ENCODE data around the gene RTF1. TPM values are rescaled to one million over a fixed set of nuclear protein-coding genes. Genes with fewer than 3 reads are reported as not detected.

RTF1 gene
- polyA plus RNA-seq (2012; rRNA removed), result 27.8 and 32.4 TPM in 2 replicates
- polyA plus RNA-seq (2012; cell fraction: cytosol; rRNA removed), result 33.3 and 33.5 TPM in 2 replicates
- 16.7 and 30.3 TPM in 2 replicates for polyA plus RNA-seq (2012; cell fraction: nucleus; rRNA removed)

DNA sequence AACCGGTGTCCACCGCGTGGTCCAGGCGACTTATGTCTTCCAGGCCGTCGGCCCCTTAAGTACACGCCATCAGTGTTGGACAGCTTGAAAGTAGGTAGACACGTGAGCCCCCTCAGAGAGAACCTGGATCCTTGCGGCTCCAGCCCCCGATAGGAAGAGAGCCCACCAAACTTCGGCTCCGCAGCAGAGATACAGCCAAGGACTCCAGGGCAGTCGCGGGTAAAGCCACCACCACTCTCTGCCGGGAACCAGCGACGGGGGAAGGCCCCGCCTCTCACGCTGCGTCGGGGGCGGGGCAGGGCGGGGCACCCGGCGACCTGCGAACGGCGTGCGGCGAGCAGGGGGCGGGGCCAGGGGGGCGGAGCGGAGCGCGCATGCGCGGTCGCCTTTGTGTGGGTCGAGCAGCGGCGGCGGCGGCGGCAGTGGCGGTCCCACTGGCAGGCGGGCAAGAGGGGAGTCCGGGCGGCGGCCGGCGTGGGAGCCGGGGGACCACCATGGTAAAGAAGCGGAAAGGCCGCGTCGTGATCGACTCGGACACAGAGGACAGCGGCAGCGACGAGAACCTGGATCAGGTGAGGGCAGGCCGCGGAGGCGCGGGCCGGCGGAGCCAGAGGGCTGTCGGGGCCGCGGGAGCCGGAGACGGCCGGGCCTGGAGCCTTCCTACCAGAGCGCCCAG lies at the start of gene RTF1:
TSS of gene RTF1 (plus strand) at position 354 of the 676 bp plus-strand sequence. CDS start at position 375, 21 bp downstream.
- Histone ChIP-seq H3K9ac (peak within 1 kb of the TSS; percentile 92), H3K79me2 (ENCODE audit: insufficient read depth) (peaks cover 67% of the 10 kb centered on the region), H4K20me1 (ENCODE audit: insufficient read depth) (peaks cover 43% of the 10 kb centered on the region), H3K27ac (ENCODE audit: low read depth in 2 of 2, low read length in 1 of 2) (peak within 1 kb of the TSS; percentile 65 to 77), H3K4me2 (peak within 1 kb of the TSS; percentile 93), H2AFZ (ENCODE audit: low read depth) (peak within 1 kb of the TSS; percentile 100), H3K9me3 (no peaks in the 10 kb centered on the region), H3K36me3 (replicated peaks in 1 of 2; ENCODE audit: control insufficient read depth in 1 of 2, insufficient read depth in 2 of 2, low read length in 1 of 2) (no peaks in the 10 kb centered on the region), H3K4me1 (ENCODE audit: control insufficient read depth in 1 of 2, insufficient read depth in 2 of 2, low read depth in 1 of 2, low read length in 1 of 2) (peaks cover 6 to 14% of the 10 kb centered on the region in 2 experiments; a peak in 3 of 4 replicates), H3F3A (replicated peaks; ENCODE audit: insufficient read depth) (peaks cover 12% of the 10 kb centered on the region), H3K27me3 (ENCODE audit: insufficient read depth) (no peaks in the 10 kb centered on the region), H3K9me2 (no peaks in the 10 kb centered on the region), H3K4me3 (ENCODE audit: low read depth in 2 of 2, low read length in 1 of 2) (peak within 1 kb of the TSS; percentile 79 to 100)
- WGBS (ENCODE audit: low lambda C conversion rate), result 3% methylated on average over 17 of the region's 74 CpGs
- peak; percentile 99 for DNase-seq
- POLR2A ChIA-PET, result interaction anchor here (0.5 kb wide), 1 partner anchor 319 kb away, joined by 5 read pairs; no protein-coding TSS in a partner anchor
- CTCF ChIA-PET, result no interaction called here
- TF ChIP-seq SIN3A (IDR thresholded peaks at IDR 0.05; ENCODE audit: borderline replicate concordance, low read depth, low read length), result peak; percentile 15; the same call in 1 of the 2 replicates
- TF ChIP-seq MXI1 (IDR thresholded peaks at IDR 0.05; ENCODE audit: low read depth, low read length), result peak; percentile 98
- TF ChIP-seq SMC3 (IDR thresholded peaks at IDR 0.05; ENCODE audit: low read depth, low read length), result no peak
- no peak for TF ChIP-seq GATA2 (CRISPR knock-in tag; IDR thresholded peaks at IDR 0.05)
- TF ChIP-seq EP300 (IDR thresholded peaks at IDR 0.05; ENCODE audit: borderline replicate concordance in 1 of 2, low read depth in 1 of 2, low read length in 1 of 2), result no peak
- no peak for TF ChIP-seq FOXM1 (IDR thresholded peaks at IDR 0.05; ENCODE audit: low read depth)
- TF ChIP-seq, protein P1, sequence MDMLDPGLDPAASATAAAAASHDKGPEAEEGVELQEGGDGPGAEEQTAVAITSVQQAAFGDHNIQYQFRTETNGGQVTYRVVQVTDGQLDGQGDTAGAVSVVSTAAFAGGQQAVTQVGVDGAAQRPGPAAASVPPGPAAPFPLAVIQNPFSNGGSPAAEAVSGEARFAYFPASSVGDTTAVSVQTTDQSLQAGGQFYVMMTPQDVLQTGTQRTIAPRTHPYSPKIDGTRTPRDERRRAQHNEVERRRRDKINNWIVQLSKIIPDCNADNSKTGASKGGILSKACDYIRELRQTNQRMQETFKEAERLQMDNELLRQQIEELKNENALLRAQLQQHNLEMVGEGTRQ (IDR thresholded peaks at IDR 0.05; ENCODE audit: borderline replicate concordance, low read depth, low read length), result no peak
- TF ChIP-seq RCOR1 (IDR thresholded peaks at IDR 0.05; ENCODE audit: low read length), result no peak
- TF ChIP-seq RFX5 (IDR thresholded peaks at IDR 0.05; ENCODE audit: low read length), result no peak
- TF ChIP-seq ELF1 (IDR thresholded peaks at IDR 0.05), result no peak
- peak; percentile 86 for TF ChIP-seq POLR2AphosphoS5 (IDR thresholded peaks at IDR 0.05; ENCODE audit: low read depth, low read length)
- TF ChIP-seq TAF1 (IDR thresholded peaks at IDR 0.05; ENCODE audit: borderline replicate concordance, low read depth, low read length), result peak; percentile 80; the same call in 1 of the 2 replicates
- TF ChIP-seq GABPA (IDR thresholded peaks at IDR 0.05; ENCODE audit: low read depth), result no peak
- TF ChIP-seq EZH2phosphoT487 (IDR thresholded peaks at IDR 0.05; ENCODE audit: borderline replicate concordance, low read depth), result no peak
- TF ChIP-seq TEAD4 (IDR thresholded peaks at IDR 0.05; ENCODE audit: borderline replicate concordance, insufficient read depth), result no peak
- TF ChIP-seq TCF12 (IDR thresholded peaks at IDR 0.05), result peak; percentile 22; the same call in 1 of the 2 replicates
- TF ChIP-seq JUND (IDR thresholded peaks at IDR 0.05), result no peak
- TF ChIP-seq, protein P2, sequence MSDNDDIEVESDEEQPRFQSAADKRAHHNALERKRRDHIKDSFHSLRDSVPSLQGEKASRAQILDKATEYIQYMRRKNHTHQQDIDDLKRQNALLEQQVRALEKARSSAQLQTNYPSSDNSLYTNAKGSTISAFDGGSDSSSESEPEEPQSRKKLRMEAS (IDR thresholded peaks at IDR 0.05; ENCODE audit: low read depth), result peak; percentile 93
- peak; percentile 49 for TF ChIP-seq NRF1 (IDR thresholded peaks at IDR 0.05; ENCODE audit: low read depth, low read length)
- no peak for TF ChIP-seq FOSL2 (IDR thresholded peaks at IDR 0.05; ENCODE audit: borderline replicate concordance, low read depth)
- no peak for TF ChIP-seq CHD2 (IDR thresholded peaks at IDR 0.05; ENCODE audit: low read length, partially characterized antibody)
- TF ChIP-seq, protein P3, sequence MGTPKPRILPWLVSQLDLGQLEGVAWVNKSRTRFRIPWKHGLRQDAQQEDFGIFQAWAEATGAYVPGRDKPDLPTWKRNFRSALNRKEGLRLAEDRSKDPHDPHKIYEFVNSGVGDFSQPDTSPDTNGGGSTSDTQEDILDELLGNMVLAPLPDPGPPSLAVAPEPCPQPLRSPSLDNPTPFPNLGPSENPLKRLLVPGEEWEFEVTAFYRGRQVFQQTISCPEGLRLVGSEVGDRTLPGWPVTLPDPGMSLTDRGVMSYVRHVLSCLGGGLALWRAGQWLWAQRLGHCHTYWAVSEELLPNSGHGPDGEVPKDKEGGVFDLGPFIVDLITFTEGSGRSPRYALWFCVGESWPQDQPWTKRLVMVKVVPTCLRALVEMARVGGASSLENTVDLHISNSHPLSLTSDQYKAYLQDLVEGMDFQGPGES (IDR thresholded peaks at IDR 0.05; ENCODE audit: low read depth, low read length), result no peak
- TF ChIP-seq, protein P4, sequence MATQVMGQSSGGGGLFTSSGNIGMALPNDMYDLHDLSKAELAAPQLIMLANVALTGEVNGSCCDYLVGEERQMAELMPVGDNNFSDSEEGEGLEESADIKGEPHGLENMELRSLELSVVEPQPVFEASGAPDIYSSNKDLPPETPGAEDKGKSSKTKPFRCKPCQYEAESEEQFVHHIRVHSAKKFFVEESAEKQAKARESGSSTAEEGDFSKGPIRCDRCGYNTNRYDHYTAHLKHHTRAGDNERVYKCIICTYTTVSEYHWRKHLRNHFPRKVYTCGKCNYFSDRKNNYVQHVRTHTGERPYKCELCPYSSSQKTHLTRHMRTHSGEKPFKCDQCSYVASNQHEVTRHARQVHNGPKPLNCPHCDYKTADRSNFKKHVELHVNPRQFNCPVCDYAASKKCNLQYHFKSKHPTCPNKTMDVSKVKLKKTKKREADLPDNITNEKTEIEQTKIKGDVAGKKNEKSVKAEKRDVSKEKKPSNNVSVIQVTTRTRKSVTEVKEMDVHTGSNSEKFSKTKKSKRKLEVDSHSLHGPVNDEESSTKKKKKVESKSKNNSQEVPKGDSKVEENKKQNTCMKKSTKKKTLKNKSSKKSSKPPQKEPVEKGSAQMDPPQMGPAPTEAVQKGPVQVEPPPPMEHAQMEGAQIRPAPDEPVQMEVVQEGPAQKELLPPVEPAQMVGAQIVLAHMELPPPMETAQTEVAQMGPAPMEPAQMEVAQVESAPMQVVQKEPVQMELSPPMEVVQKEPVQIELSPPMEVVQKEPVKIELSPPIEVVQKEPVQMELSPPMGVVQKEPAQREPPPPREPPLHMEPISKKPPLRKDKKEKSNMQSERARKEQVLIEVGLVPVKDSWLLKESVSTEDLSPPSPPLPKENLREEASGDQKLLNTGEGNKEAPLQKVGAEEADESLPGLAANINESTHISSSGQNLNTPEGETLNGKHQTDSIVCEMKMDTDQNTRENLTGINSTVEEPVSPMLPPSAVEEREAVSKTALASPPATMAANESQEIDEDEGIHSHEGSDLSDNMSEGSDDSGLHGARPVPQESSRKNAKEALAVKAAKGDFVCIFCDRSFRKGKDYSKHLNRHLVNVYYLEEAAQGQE (IDR thresholded peaks at IDR 0.05; ENCODE audit: low read depth, low read length), result 0 out of 2 replicates have a peak, but pooled peaks have one; percentile 21
- TF ChIP-seq, protein P5, sequence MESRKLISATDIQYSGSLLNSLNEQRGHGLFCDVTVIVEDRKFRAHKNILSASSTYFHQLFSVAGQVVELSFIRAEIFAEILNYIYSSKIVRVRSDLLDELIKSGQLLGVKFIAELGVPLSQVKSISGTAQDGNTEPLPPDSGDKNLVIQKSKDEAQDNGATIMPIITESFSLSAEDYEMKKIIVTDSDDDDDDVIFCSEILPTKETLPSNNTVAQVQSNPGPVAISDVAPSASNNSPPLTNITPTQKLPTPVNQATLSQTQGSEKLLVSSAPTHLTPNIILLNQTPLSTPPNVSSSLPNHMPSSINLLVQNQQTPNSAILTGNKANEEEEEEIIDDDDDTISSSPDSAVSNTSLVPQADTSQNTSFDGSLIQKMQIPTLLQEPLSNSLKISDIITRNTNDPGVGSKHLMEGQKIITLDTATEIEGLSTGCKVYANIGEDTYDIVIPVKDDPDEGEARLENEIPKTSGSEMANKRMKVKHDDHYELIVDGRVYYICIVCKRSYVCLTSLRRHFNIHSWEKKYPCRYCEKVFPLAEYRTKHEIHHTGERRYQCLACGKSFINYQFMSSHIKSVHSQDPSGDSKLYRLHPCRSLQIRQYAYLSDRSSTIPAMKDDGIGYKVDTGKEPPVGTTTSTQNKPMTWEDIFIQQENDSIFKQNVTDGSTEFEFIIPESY (IDR thresholded peaks at IDR 0.05; ENCODE audit: borderline replicate concordance, low read depth), result no peak
- no peak for TF ChIP-seq FOXJ3 (CRISPR knock-in tag; IDR thresholded peaks at IDR 0.05)
